Vagina (tissue), 2 donors: ENCODE results near the gene DGKI.

Experiments
- POLR2AphosphoS5 ChIP-seq, 2 donors: sonication (generic); formaldehyde crosslinking; IDR thresholded peaks; one replicate each; pipeline ENCODE4 v1.9.0; 2017; ENCODE audit warnings: antibody characterized with exemption in 2 of 2, mild to moderate bottlenecking in 2 of 2, low read depth in 1 of 2; ENCODE audit not compliant: insufficient read depth in 1 of 2
- TF ChIP-seq, protein P1 (sequence below), 3 experiments: fragments of 450-650 bp in 2 of 3; fragments of 200-600 bp in 1 of 3; sonication (generic) in 1 of 3; IDR thresholded peaks; one replicate each; pipeline ENCODE4 v1.5.1; 2017 to 2019; ENCODE audit warnings: antibody characterized with exemption in 3 of 3, mild to moderate bottlenecking in 2 of 3, moderate library complexity in 2 of 3

DNA sequence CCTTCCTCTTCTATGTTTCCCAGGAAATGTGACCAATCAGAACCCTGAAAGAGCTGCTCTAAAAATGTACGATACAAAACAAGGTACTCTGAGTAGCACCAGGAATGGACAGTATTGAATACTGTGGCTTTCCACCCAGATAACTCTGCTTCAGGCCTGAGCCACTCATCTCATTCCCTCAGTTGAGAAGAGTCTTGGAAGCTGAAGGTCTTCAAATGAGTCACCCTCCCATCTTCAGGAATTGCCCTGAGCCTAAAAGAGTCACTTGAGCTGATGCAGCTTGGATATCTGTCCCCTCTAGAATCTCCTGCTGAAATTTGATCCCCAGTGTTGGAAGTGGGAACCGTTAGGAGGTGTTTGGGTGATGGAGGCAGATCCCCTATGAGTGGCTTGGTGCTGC, 210.4 kb downstream of the DGKI start:
- TF ChIP-seq, protein P1, sequence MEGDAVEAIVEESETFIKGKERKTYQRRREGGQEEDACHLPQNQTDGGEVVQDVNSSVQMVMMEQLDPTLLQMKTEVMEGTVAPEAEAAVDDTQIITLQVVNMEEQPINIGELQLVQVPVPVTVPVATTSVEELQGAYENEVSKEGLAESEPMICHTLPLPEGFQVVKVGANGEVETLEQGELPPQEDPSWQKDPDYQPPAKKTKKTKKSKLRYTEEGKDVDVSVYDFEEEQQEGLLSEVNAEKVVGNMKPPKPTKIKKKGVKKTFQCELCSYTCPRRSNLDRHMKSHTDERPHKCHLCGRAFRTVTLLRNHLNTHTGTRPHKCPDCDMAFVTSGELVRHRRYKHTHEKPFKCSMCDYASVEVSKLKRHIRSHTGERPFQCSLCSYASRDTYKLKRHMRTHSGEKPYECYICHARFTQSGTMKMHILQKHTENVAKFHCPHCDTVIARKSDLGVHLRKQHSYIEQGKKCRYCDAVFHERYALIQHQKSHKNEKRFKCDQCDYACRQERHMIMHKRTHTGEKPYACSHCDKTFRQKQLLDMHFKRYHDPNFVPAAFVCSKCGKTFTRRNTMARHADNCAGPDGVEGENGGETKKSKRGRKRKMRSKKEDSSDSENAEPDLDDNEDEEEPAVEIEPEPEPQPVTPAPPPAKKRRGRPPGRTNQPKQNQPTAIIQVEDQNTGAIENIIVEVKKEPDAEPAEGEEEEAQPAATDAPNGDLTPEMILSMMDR (IDR thresholded peaks at IDR 0.05), result no peak
- TF ChIP-seq POLR2AphosphoS5 (IDR thresholded peaks at IDR 0.05; ENCODE audit: insufficient read depth in 1 of 2, low read depth in 1 of 2), result no peak
